Left forelimb (tissue), 1 donor: ENCODE results near the gene EXOC3L2.
"Not testable (repeated sequence)": the region's sequence is repeated elsewhere in the genome, so short reads cannot be mapped to it uniquely, and the experiment has no call there.

Source experiments
- DNase-seq: peaks from one replicate; pipeline ENCODE4 v3.0.0-alpha.2; 2018; ENCODE audit warnings: low spot score

EXOC3L2 gene

DNA sequence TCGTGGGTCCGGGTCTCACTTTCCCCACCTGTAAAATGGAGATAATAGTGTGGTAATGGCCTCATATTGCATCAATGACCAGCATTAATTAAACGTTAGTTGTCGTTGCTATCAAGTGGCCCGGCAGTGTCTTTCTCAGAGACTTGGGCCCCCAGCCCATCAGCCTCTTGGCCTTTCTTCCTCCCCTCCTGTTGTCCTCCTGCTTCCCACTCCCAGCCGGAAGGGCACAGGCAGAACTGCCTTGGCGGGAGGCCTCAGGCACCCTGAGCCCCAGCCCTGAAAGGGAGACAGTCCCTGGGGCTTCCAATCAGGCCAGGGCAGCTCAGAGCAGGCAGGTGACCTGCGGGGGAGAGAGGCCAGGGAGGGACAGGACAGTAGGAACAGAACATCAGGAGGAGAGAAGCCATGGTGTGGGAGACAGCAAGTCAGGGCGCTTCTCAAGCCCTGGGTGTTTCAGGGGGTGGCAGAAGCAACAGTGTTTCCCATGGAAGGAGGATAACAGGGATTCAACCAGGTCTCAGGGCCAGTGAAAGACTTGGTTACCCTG lies 10.5 kb upstream of the EXOC3L2 start:
- no peak for DNase-seq

- no peak for DNase-seq
Observed at GRCh38 chr19:45254044-45254531, 8.9 kb upstream of the EXOC3L2 start.

DNA sequence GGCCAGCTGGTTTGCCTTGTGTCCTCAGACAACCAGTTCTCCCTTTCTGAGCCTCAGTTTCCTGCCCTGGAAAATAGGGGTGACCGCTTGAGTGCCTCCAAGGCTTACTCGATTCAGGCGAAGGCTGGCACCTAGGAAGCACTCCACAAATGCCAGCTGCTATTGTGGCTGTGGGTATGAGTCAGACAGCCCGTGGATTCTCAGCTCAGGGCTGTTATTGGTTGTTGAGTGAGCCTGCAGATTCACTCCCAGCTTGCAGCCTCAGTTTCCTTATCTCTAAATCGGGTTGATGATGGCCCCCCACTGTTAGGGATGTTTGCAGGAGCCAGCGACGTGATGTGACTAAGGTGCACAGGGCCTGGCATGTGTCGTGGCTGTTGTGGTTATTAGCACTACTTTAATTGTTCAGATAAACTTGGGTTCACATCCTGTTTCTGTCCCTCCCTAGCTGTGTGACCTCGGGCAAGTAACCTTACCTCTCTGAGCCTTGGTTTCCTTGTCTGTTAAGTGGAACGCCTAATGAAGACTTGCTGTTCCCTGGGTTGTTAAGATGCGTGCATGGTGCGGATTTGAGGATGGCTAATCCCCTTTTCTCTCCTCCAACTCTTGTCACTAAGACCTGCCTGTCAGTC lies 8.3 kb upstream of the EXOC3L2 start:
- DNase-seq = no peak

DNA sequence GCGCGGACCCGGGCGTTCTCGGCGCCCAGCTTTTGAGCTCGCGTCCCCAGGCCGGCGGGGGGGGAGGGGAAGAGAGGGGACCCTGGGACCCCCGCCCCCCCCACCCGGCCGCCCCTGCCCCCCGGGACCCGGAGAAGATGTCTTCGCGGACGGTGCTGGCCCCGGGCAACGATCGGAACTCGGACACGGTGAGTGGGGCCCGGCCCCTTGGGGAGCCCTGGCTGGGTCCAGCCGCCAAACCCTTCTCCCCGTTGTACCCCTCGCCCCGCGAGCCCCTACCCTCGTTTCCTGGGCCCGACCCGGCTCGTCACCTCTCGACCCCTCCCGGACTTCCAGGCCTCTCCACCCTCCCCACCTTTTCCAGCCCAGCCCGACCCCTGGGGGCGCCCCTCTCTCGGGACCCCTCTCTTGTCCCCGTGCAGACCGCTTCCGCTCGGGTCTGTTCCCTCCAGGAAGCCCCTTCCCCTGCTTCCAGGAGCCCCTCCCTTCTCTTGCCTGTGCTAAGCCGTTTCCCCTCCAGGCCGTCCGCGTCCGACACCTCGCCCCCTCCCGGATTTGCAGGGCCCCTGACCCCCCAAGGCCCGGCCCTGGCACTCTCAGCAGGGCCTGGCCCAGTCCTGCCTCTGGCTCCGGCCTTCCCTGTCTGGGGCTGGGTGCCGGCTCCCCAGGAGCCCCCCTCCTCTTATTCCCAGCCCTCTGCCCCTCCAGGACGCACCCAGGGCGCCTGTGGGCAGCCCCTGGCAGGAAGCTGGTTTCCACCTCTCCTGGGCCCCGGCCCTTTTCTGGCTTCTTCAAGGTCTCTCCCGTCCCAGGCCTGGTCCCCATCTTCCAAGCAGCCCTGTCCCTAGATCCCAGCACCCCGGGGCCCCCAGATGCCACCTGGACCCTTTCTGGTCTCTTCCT lies 6.5 kb upstream of the EXOC3L2 start:
- no peak for DNase-seq

DNA sequence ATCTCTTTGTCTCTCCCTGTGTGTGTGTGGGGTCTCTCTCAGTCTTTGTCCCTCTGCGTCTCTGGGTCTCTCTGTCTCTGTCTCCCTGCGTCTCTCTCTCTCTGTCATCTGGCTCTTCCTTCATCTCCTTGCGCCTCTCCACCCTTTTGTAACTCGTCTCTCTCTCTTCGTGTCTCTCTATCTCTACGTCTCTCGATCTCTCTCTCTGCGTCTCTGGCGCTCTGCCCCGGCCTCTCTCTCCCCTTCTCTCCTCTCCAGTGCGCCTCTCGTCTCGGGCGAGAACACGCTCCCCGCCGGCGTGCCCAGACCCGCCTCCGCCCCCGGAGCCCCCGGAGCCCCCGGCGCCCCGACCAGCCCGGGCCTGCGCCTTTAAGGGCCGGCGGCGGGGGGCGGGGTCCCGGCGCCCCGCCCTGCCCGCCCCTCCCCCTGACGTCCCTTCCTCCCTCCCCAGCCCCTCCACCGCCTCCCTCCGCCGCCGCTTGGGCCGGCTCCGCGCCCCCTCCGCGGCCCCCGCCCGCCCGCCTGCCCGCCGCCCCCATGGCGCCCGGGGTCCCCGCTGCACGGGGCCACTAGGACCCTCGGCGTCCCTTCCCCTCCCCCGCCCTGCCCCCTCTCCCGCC lies 5.7 kb upstream of the EXOC3L2 start, which contains the start of gene MARK4:
Gene MARK4, plus strand, starts transcription at position 440 of the 620 bp plus-strand sequence. CDS start 318 bp downstream, outside the sequence.
- DNase-seq = peak; percentile 85

GRCh38 chr19:45250216-45250831 lies 5.1 kb upstream of the EXOC3L2 start:
- DNase-seq = no peak

DNA sequence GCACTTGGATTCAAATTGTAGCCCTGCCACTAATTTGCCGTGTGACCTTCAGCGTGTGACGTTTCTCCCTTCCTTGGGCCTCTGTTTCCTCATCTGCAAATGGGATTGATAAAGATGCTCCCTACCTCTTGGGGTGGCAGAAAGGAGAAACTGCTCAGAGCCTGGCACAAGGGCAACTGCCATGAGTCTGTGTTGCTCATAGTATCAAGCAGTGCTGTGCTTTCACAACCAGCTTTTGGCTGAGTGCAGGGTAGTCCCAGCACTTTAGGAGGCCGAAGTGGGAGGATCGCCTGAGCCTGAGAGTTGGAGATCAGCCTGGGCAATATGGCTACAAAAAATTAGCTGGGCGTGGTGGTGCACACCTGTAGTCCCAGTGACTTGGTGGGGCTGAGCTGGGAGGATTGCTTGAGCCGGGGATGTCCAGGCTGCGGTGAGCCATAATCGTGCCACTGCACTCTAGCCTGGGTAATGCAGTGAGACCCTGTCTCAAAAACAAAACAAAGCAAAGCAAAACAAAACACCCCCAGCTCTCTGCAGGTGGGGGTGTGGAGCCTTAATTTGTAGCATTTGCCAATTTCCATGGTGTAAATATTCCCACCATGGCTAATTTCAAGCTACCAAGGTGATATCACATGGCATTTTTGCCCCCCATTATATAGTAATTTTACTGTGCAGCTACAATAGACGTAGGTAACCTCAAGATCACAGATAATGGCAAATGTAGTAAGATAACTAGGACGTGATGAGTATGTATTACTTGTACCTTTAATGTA lies 4.2 kb upstream of the EXOC3L2 start:
- DNase-seq = no peak

- DNase-seq = no peak
Observed at GRCh38 chr19:45247136-45247535, 1.9 kb upstream of the EXOC3L2 start.

DNA sequence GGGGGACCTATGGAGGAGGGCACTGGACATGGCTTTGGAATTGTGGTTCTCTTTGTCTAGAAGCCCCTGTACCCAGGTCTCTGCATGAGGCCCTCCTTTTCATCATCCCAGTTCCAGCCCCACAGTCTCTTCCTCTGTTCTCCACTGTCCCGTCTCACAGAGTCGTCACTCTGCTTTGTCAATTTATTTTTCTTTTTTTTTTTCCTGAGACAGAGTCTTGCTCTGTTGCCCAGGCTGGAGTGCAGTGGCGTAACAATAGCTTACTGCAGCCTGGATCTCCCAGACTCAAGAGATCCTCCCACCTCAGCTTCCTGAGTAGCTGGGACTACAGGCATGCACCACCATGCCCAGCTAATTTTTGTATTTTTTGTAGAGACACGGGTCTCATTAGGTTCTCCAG lies 619 bp upstream of the EXOC3L2 start:
- DNase-seq = no peak

- no peak for DNase-seq
Observed at GRCh38 chr19:45244133-45244794, 943 bp downstream of the EXOC3L2 start.

DNA sequence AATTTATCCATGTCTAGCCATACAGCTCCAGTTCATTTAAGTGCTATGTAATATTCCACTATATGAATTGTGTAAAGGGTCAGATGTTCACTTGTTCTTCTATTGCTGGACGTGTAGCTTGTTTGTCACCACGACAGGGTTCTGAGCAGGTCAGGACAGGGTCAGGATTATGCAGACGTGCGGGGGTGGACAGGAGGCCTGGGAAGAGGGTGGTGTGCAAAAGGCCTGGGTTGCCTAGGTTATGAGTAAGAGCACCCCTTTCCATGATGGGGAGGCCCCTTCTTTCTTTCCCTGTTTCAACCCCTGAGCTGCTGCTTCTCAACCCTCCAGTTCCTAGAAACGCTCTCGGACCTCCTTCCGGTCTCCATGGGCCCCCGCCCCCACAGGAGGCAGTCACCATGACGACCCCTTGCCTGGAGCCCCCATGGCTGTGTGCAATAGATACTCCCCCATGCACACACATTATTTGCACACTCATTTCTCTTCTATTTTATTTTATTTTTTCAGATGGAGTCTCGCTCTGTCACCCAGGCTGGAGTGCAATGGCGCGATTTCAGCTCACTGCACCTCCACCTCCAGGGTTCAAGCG lies 2.0 kb downstream of the EXOC3L2 start:
- DNase-seq = no peak

- no peak for DNase-seq
Observed at GRCh38 chr19:45238556-45238955, 6.7 kb downstream of the EXOC3L2 start.

DNA sequence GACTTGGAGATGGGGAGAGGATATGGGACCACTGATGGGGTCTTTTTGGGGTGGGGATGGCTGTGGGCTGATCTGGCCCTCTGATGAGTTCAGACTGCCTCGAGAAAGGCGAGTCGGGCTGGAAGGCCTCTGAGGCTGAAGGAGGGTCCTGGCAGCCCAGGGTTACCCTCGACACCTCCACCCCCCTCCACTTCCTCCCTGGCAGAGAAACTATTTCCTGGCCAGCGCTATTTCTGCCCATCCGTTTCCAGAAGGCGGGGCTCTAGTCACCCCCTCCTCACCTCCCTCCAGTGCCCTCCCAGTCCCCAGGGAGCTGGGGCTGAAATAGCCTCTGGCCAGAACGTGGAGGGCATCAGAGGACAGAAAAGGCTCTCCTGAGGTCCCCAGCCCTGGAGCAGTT lies 9.7 kb downstream of the EXOC3L2 start:
- no peak for DNase-seq

GRCh38 chr19:45234089-45234869 lies 10.9 kb downstream of the EXOC3L2 start:
- no peak for DNase-seq

DNA sequence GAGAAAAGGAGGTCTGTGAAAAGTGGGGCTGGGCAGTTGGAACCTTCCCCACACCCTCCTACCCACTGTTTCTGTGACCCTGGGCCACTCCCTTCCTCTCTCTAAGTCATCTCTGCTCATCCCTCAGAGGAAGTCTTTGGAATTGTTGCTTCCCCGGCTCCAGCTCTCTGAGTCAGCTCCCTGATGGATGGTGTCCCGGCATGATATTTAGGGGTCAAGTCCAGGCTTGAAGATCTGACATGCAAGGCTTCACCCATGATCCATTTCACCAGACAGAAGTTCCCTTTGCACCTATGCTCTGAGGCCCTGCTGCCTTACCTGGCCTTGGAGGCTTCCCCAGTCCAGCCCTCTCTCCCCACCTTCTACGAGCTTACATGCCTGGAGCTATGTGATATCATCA lies 13.3 kb downstream of the EXOC3L2 start:
- no peak for DNase-seq

- not testable (repeated sequence) for DNase-seq
Observed at GRCh38 chr19:45229056-45229455, 16.2 kb downstream of the EXOC3L2 start.

DNA sequence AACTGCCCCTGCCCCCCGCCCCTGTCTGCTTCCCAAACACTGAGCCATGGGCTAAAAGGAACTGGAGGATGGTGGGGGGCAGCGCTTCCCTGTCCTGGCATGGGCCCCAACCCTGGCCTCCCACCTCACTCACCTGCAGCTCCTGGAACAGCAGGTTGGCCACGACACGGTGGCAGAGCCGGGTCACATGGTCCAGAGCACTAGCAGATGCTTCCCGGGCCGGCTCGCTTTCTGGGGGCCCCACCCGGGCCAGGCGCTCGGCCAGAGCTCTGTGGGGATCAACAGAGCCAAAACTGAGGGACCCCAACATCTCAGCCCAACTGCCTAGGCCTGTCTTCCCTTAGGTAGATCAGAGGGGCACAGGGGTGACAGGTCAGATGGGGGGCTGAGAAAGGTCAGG lies 20.6 kb downstream of the EXOC3L2 start:
- no peak for DNase-seq

- DNase-seq = no peak
Observed at GRCh38 chr19:45223879-45224278, 21.3 kb downstream of the EXOC3L2 start.

- DNase-seq = no peak
Observed at GRCh38 chr19:45222724-45223123, 22.5 kb downstream of the EXOC3L2 start.
